Measurements from ENCODE around the gene DTNBP1.

GRCh38 chr6:15620611-15621010 lies 42.2 kb downstream of the DTNBP1 start:
- TF ChIP-seq CTCF (IDR thresholded peaks at IDR 0.05) (no peak), POLR2A (IDR thresholded peaks at IDR 0.05) (no peak)

Measured in Peyer's patch (tissue), 4 donors.